ENCODE data around the gene DNAH10.

DNAH10 gene

DNA sequence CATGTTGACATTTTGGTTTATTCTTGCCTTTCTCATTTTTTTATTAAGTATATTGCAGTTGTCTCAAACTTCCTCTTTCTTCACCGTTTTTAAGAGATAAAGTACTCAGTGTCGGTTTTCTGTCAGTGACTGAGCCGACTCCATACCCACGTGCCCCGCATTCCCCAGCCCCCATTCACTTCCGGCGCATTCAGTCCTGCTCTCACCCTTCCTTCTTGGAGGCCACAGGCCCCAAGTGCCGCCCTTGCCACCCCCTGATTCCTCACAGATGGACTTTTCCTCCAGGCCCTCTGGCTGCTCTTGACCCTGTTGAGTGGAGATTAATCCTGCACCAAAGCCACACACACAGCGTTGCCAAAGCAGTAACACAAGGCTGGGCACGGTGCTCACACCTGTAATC, 19.1 kb upstream of the DNAH10 start:
- no peak for DNase-seq (ENCODE audit: low read depth in 2 of 2, low spot score in 1 of 2)

DNA sequence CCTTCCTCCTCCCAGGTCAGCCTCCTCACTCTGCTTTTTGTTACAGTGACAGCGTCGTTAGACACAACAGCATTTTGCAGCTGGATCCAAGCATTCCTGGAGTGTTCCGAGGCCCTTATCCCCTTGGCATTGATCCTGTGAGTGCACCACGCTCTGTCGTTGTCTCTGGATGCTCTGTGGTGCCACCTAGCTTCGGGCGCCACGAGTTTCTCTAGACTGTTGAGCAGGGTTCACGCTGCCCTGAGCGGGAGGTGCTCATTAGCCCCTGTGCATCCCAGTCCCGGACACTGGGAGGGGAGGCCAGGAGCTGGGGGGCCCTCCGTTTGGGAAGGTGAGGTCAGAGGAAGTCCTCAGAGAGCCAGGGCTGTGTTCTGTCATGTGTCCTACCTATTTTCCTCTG, 17.3 kb upstream of the DNAH10 start:
- DNase-seq (ENCODE audit: low read depth in 2 of 2, low spot score in 1 of 2) = no peak

DNA sequence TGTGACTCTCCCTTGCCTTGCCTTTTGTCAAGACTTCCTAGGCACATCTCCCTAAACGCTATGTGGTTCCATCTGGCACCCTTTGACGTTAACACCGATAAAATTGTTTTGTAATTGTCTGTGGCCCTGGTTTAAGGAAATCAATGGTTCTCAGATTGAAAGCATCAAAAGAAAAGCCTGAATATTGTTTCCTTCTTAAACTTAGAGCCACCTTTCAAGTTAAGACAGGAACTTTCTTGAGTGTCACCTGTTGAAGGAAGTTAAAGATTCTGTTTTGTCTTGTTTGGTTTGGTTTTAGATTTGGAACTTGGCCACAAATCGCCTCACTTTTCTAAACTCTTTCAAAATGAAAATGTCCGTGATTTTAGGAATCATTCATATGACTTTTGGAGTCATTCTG, 14.8 kb upstream of the DNAH10 start:
- DNase-seq (ENCODE audit: low read depth in 2 of 2, low spot score in 1 of 2) = no peak

DNA sequence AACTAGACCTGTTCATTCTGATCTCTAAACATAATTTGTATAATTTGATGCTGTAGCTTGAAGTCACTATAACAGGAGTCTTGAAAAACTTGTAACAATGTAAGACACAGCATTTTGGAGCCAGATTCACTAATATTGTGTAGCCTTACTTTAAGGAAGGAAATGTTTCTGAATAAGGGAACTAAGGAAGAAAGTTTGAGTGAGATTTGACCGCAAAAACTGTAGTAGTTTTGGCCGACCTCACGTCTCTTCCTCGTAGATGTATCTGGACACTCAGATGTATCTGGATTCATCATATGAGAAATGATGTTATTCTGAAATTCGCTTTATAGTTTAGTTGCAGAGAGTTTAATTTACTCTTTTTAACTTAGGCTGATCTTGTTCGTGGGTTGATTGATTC, 13.9 kb upstream of the DNAH10 start:
- no peak for DNase-seq (ENCODE audit: low read depth in 2 of 2, low spot score in 1 of 2)

DNA sequence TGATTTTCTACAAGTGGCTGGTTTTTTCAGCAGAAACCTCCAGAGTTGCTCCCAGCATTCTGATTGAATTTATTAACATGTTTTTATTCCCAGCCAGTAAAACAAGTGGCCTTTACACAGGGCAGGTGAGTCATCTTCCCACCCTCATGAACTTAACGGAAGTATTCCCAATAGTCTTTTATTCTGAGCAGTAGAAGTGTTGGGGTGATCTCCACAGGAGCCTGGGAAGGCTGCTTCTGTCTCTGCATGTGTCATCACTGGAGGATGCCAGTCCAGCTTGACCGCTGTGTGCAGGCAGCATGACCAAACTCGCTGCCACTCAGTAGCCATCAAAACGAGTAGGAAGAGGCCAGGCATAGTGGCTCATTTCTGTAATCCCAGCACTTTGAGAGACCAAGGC, 13.4 kb upstream of the DNAH10 start:
- no peak for DNase-seq (ENCODE audit: low read depth in 2 of 2, low spot score in 1 of 2)

DNA sequence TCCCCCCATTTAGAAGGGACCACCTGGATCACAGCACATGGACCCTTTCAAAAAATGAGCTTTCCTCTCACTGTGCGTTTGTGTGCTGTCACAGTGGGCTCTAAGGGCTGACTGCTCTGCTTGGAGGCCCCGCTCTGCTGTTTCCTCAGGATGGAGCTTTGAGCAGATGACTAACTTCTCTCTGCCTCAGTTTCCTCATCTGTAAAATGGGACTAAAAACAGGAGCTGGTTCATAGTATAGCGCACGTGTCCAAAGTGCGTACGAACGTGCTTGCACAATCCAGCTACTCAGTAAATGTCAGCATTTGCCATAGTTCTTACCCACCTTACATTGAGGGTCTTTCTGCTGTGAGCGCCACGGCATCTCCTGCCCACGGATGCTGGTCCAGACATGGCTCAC, 12.7 kb upstream of the DNAH10 start:
- no peak for DNase-seq (ENCODE audit: low read depth in 2 of 2, low spot score in 1 of 2)

DNA sequence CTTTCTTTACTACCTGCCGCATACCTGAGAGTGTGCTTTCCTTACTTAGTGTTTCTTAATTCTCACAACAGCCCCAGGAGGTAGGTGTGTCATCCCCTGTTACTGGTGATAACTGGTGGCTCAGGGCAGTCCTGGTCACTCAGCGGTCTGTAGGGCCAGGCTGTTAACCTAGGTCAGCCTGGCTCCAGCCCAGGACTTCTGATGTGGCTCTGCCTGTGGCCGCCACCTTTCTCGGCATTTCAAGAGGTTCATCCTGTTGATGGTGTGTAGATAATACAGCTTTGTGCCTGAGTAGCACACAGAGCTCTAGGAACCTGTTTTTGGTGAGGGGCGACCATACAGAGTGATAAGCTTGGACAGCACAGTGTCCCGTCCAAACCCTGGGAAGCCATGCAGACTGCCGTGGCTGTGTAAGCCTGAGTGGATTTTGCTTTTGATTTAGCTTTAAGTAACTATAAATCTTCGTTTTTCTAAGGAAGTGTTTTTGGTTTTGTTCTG, 11.9 kb upstream of the DNAH10 start:
- no peak for DNase-seq (ENCODE audit: low read depth in 2 of 2, low spot score in 1 of 2)

DNA sequence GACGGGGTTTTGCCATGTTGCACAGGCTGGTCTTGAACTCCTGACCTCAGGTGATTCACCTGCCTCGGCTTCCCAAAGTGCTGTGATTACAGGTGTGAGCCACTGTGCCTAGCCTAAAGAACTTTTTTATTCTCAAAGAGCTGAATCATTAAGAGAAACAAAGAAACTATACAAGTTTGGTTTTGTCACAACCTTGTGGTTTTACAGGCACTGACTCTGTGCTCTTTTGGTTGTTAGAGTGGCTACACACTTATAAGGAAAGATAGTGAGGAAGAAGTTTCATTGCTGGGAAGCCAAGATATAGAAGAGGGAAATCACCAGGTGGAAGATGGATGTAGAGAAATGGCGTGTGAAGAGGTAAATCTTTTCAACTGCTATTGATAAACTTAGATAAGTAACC, 10.1 kb upstream of the DNAH10 start:
- no peak for DNase-seq (ENCODE audit: low read depth in 2 of 2, low spot score in 1 of 2)

DNA sequence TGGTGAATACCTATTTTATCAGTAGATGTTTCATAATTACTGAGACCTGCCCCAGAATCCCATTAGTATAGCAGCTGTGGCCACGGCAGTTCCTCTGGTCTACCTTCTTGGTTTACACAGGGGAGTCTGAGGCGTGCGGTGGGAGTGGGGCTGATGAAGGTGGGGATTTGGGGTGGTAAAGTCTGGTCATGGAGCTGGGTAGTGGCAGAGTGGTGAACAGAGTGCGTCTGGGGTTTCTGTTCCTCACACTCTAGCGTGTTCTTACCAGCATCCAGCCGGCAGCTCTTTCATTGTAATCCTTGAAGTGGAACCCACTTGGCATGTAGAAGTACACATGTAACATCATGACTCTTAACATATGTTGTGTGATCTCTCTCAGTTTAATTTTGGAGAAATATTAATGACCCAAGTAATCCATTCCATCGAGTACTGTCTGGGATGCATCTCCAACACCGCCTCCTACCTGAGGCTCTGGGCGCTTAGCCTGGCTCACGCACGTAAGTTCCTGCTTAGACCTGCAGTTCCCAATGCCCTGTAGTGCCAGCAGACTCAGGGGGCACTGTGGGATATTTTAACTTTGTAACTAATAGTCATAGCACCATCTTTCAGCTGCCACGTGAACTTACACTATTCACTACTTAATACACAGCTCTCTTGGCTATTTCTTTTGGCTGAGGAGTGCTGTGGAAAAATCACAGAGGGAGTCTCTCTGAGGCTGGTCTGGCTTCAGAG, 7.9 kb upstream of the DNAH10 start:
- DNase-seq (ENCODE audit: low read depth in 2 of 2, low spot score in 1 of 2) = no peak

DNA sequence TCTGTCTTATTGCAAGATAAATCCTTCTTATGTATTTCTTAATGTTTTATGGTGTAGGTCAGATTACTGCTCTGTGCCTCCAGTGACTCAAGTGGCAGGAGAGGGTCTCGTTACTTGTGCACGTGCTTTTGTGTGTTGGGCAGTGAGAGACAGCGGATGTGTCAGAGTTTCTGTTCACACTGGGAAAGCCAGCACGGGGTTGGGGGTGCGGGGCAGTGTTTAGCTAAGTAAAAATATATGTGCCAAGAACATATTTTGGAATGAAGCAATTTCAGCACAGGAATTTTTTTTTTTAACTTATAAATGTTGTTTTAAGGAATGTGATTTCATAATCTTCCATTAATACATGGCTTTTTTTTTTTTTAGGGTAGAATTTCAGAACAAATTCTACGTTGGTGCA, 4.5 kb upstream of the DNAH10 start:
- DNase-seq (ENCODE audit: low read depth in 2 of 2, low spot score in 1 of 2) = no peak

DNA sequence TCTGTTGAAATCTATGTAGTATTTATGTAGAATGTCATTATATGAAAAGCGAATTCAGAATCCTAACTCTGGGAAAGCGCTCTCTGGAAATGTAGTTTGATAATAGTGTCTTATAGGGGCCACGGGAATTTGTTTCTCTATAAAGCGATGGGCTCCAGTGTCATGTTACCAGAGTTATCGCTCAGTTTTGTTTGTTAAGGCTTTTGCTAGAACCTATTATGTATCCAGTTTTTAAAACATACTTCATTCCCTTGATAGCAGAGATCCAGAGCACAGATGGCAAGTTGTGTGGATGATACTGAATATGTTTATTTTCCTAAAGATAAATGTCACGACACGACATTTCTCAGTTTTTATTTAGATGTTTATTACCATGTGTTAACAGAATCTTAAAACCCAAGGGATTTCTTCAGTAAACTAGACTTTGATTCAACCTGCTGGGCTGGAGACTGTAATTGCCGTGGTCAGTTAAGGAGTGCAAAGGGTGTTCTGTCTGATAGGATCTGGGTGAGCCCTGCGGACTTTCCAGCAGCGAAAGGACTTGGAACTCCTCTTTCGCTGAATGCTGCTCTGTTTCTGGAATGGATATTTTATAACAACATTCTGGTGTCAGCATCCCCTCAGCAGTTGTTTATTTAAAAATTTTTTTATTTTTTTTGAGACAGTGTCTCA, 1.7 kb upstream of the DNAH10 start:
- DNase-seq (ENCODE audit: low read depth in 2 of 2, low spot score in 1 of 2) = no peak

DNA sequence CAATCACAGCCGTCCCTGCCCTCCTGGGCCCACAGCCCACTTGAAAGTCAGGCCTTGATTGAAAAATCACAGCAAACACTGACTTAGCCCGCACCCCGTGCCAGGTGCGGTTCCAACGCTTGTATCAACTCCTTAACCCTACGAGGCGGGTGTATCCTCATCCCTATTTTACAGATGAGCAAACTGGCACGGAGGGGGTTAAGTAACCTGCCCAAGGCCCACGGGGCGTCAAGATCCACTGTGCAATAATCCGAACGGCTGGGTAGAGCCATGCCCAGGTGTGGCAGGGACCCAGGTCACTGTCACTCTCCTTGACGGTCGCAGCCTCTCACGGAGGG, 583 bp downstream of the DNAH10 start:
- no peak for DNase-seq (ENCODE audit: low read depth in 2 of 2, low spot score in 1 of 2)

DNA sequence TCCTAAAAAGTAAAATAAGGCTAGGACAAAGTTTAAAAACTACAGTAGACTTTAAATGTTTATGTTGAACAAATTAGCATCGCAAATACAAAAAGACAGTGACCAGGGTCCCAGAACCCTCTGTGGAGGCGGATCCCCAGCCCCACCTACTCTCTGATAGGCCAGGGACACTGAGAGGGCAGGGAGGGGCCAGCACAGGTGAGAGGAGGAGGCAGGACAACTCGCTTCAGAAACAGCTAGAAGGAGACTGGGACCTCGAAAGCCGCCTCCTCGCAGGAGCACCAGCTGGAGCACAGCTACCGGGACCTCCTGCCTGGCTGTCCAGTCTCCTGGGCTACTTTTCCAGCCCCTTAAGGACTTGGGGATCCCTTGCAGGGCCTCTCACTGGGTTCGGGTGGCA, 992 bp downstream of the DNAH10 start:
- no peak for DNase-seq (ENCODE audit: low read depth in 2 of 2, low spot score in 1 of 2)

DNA sequence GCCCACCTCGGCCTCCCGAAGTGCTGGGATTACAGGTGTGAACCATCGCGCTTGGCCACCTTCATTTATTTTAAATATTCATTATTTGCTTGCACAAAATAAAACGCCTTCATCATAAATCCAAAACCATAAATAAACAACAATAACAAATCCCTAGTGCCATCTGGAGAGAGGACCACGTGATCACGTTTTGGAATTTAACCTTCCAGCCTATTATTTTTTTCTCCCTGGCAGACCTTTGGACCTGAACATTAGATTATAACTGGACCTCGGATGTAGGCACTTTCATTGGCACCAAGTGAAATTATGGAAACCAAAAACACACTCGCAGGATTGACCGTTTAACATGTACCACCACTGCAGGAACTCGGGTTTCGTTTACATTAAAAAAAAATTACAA, 2.0 kb downstream of the DNAH10 start:
- DNase-seq (ENCODE audit: low read depth in 2 of 2, low spot score in 1 of 2) = no peak

DNA sequence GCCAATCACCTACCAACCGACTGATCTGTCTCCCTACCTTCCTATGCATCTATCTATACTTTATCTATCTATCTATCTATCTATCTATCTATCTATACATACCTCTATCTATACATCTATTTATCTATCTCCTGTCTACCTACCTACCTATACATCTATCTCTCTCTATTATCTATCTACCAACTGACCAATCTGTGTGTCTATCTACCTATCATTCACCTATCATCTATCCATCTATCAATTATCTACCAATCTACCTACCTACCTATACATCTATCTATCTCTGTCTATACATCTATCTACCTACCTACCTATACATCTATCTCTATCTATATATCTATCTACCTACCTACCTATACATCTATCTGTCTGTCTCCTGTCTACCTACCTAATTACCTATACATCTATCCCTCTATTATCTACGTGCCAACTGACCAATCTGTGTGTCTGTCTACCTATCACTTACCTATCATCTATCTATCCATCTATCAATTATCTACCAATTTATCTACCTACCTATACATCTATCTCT, 3.5 kb downstream of the DNAH10 start:
- DNase-seq (ENCODE audit: low read depth in 2 of 2, low spot score in 1 of 2) = no peak

DNA sequence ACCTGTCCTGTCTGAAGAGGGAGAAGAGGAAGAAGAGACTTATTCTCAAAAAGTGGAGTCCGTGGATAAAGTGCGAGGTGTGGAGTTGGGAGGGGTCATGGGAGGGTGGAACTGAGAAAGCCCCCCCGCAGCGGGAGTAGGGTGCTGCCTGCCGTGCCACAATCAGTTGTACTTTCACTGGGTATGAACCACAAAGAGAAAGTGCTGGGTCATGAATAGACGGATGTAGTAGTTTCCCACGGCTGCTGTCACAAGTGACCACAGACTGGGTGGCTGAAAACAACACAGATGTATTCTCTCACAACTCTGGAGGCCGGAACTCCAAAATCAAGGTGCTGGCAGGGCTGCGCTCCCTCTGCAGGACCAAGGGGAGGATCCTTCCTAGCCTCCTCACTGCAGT, 5.5 kb downstream of the DNAH10 start:
- DNase-seq (ENCODE audit: low read depth in 2 of 2, low spot score in 1 of 2) = no peak

DNA sequence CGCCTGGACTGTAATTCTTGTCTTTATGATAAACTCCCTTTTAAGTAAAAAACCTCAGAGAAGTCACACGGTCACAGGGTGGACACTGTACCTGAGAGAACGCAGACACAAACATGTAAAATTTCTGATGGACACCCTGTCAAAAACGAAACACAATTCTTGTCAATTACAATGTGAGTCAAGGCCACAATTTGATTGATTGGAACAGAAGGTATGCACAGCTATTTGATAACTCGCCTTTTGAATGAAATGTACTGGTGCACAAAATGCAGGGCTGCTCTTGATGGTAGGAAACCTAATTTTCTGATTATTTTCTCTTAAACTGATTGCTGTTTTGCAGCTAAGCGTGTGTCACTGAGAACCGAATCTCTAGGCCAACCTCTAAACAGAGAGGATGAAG, 9.2 kb downstream of the DNAH10 start:
- no peak for DNase-seq (ENCODE audit: low read depth in 2 of 2, low spot score in 1 of 2)

DNA sequence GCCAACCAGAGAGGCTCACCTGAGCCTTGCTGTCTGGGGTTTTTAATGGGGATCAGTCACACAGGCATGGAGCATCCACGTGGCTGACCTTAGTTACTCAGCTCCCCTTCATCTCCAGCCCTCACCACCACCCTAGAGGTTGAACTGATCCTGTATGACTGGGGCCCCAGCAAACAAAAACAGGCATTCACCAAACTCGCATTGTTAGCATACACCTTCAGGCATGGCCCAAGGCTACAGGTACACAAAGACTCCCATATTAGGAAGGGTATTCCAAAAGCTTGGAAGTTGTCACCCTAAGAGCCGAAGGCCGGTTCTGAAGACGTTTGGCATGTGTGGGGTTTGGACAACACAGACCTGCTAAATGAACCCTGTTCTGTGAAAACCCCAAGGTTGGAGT, 10.0 kb downstream of the DNAH10 start:
- no peak for DNase-seq (ENCODE audit: low read depth in 2 of 2, low spot score in 1 of 2)

DNA sequence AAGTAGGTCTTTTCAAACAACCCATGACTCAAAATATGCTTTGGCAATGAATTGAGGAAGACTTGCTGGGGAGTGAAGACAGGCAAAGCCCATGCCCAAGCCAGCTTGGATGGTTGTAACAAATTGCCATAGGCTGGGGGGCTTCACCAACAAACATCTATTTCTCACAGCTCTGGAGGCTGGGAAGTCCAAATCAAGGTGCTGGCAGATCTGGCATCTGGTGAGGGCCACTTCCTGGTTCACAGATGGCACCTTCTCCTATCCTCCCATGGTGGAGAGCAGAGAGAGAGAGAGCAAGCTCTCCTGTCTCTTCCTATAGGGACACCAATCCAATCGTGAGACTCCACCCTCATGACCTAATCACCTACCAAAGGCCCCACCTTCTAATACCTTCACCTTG, 11.3 kb downstream of the DNAH10 start:
- DNase-seq (ENCODE audit: low read depth in 2 of 2, low spot score in 1 of 2) = no peak

DNA sequence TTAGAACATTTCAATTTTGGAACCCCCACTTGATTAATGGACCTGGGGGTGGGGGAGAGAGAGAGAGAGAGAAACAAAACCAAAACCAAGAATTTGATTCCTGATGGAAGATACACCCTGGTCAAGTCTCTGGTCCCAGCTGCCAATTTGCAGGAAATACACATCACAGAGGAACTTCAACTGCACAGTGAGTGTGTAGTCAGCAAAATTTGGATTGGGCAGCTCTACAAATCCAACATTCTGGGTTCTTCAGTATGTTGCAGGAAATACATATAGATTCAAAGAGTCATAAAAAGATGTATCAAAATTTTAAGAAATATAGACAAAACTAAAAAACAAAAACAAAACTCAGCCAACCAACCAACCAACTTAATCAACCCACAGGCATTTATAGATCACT, 17.4 kb downstream of the DNAH10 start:
- DNase-seq (ENCODE audit: low read depth in 2 of 2, low spot score in 1 of 2) = no peak

DNA sequence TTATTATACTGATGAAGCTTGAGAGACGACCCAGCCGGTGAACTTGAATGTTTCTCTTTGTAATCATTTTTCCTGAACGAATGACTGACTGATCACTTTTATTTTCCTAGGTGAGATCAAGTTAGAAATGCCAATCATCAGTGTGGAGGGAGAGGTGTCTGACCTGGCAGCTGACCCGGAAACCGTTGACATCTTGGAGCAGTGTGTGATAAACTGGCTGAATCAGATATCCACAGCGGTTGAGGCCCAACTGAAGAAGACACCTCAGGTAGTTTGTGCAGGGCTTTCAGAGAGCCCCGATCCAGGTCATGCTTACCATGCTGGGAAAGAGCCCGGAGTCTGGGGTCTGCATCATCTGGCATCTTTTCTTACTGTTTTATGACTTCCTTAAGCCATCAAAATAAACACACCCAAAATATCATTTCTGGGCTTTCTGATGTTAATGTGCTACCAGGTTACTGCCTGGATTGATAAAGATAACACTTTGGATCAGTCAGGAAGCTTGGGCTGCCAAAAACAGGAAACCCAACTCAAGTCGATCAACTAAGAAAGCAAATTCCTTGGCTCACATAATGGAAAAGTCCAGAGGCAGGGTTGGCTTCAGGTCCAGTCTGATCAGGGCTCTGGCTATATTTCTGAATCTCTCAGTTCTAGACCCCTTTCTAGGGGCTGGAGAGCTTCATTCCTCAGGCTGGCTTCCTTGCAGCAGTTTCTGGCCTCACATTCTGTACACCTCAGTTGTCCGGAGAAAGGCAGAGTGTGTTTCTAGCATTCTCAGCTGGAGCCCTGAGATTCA, 21.1 kb downstream of the DNAH10 start:
- no peak for DNase-seq (ENCODE audit: low read depth in 2 of 2, low spot score in 1 of 2)

DNA sequence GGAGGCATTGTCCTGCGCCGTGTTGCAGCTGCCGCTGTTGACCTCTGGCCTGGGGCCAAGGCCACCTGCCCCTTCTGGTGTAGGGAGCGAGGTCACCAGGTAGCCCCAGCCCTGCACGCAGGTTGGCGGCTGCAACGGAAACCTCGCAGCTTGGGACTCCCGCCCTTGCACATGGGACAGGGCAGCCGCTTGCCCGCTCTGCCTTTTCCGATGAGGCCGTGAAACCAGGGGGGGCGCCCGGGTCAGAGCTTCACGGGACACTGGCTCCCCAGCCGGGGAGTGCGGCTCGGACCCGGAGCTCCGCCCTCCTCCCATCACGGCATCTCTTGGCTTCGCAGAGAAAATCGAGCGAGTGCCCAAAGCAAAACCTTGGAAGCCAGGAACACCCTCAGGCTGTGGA, 25.4 kb downstream of the DNAH10 start:
- no peak for DNase-seq (ENCODE audit: low read depth in 2 of 2, low spot score in 1 of 2)
